ENCODE measurements around the gene CD99L2.

CD99L2 gene

GRCh38 chrX:150790021-150790420 is 108.4 kb downstream of the CD99L2 start:
- TF ChIP-seq, protein P1, sequence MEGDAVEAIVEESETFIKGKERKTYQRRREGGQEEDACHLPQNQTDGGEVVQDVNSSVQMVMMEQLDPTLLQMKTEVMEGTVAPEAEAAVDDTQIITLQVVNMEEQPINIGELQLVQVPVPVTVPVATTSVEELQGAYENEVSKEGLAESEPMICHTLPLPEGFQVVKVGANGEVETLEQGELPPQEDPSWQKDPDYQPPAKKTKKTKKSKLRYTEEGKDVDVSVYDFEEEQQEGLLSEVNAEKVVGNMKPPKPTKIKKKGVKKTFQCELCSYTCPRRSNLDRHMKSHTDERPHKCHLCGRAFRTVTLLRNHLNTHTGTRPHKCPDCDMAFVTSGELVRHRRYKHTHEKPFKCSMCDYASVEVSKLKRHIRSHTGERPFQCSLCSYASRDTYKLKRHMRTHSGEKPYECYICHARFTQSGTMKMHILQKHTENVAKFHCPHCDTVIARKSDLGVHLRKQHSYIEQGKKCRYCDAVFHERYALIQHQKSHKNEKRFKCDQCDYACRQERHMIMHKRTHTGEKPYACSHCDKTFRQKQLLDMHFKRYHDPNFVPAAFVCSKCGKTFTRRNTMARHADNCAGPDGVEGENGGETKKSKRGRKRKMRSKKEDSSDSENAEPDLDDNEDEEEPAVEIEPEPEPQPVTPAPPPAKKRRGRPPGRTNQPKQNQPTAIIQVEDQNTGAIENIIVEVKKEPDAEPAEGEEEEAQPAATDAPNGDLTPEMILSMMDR (IDR thresholded peaks at IDR 0.05; ENCODE audit: poor library complexity, severe bottlenecking): no peak
- DNase-seq (ENCODE audit: low spot score): no peak
- ATAC-seq (ENCODE audit: low read depth): no peak
- Histone ChIP-seq H3K9me3 (ENCODE audit: severe bottlenecking) (no peaks in the 10 kb centered on the region), H3K27me3 (ENCODE audit: insufficient read depth, poor library complexity, severe bottlenecking) (no peaks in the 10 kb centered on the region), H3K4me3 (ENCODE audit: severe bottlenecking) (no peak overlapping the region), H3K4me1 (ENCODE audit: insufficient read depth, poor library complexity, severe bottlenecking) (no peaks in the 10 kb centered on the region), H3K36me3 (ENCODE audit: low read depth) (no peaks in the 10 kb centered on the region), H3K27ac (ENCODE audit: poor library complexity, severe bottlenecking) (no peak overlapping the region)

GRCh38 chrX:150781677-150782076 is 116.8 kb downstream of the CD99L2 start:
- H3K4me1 ChIP-seq (ENCODE audit: insufficient read depth, poor library complexity, severe bottlenecking): no peaks in the 10 kb centered on the region
- DNase-seq (ENCODE audit: low spot score) (no peak), ATAC-seq (ENCODE audit: low read depth) (no peak)
- no peaks in the 10 kb centered on the region for H3K36me3 ChIP-seq (ENCODE audit: low read depth)
- TF ChIP-seq, protein P1 (IDR thresholded peaks at IDR 0.05; ENCODE audit: poor library complexity, severe bottlenecking): no peak
- H3K4me3 ChIP-seq (ENCODE audit: severe bottlenecking): no peak overlapping the region
- no peaks in the 10 kb centered on the region for H3K27me3 ChIP-seq (ENCODE audit: insufficient read depth, poor library complexity, severe bottlenecking)
- H3K9me3 ChIP-seq (ENCODE audit: severe bottlenecking): no peaks in the 10 kb centered on the region
- no peak overlapping the region for H3K27ac ChIP-seq (ENCODE audit: poor library complexity, severe bottlenecking)

GRCh38 chrX:150779385-150779784 is 119.1 kb downstream of the CD99L2 start:
- Histone ChIP-seq H3K4me1 (ENCODE audit: insufficient read depth, poor library complexity, severe bottlenecking) (no peaks in the 10 kb centered on the region), H3K4me3 (ENCODE audit: severe bottlenecking) (no peak overlapping the region), H3K27me3 (ENCODE audit: insufficient read depth, poor library complexity, severe bottlenecking) (no peaks in the 10 kb centered on the region), H3K36me3 (ENCODE audit: low read depth) (no peaks in the 10 kb centered on the region), H3K9me3 (ENCODE audit: severe bottlenecking) (no peaks in the 10 kb centered on the region), H3K27ac (ENCODE audit: poor library complexity, severe bottlenecking) (no peak overlapping the region)
- DNase-seq (ENCODE audit: low spot score) (no peak), ATAC-seq (ENCODE audit: low read depth) (no peak)
- TF ChIP-seq, protein P1 (IDR thresholded peaks at IDR 0.05; ENCODE audit: poor library complexity, severe bottlenecking): no peak

DNA sequence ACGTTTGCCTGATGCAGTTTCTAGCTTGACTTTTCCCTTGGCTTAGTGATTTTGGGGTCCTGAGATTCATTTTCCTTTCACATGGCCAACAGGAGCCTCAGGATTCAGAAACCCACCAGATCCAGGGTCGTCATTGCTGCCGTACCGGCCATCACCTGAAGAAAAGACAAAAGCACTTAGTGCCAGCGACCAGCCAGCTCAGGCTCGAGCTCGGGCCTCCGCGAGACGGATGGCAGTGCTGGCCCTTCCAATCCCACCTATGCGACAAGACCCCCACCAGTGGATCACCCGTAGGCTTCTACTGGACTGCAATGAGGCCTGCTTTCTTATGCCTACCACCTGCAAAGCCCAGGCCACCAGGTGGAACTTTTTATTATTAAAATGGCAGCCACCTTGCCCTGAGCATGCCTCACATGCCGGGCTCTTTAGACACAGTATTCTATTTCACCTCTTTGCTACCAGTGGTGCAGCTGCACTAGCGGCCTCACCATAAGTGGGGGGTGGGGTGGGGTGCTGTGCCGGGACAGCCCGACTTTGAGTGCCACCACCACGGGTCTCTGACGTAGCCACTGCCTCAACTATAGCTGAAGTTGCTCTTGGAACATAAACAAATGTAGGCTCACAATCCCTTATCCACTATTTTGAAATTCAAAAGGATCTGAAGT is 121.0 kb downstream of the CD99L2 start:
- TF ChIP-seq, protein P1 (IDR thresholded peaks at IDR 0.05; ENCODE audit: poor library complexity, severe bottlenecking): no peak
- H3K36me3 ChIP-seq (ENCODE audit: low read depth): no peaks in the 10 kb centered on the region
- no peak overlapping the region for H3K4me3 ChIP-seq (ENCODE audit: severe bottlenecking)
- ATAC-seq (ENCODE audit: low read depth): no peak
- DNase-seq (ENCODE audit: low spot score): no peak
- no peaks in the 10 kb centered on the region for H3K9me3 ChIP-seq (ENCODE audit: severe bottlenecking)
- no peaks in the 10 kb centered on the region for H3K4me1 ChIP-seq (ENCODE audit: insufficient read depth, poor library complexity, severe bottlenecking)
- no peak overlapping the region for H3K27ac ChIP-seq (ENCODE audit: poor library complexity, severe bottlenecking)
- H3K27me3 ChIP-seq (ENCODE audit: insufficient read depth, poor library complexity, severe bottlenecking): no peaks in the 10 kb centered on the region

DNA sequence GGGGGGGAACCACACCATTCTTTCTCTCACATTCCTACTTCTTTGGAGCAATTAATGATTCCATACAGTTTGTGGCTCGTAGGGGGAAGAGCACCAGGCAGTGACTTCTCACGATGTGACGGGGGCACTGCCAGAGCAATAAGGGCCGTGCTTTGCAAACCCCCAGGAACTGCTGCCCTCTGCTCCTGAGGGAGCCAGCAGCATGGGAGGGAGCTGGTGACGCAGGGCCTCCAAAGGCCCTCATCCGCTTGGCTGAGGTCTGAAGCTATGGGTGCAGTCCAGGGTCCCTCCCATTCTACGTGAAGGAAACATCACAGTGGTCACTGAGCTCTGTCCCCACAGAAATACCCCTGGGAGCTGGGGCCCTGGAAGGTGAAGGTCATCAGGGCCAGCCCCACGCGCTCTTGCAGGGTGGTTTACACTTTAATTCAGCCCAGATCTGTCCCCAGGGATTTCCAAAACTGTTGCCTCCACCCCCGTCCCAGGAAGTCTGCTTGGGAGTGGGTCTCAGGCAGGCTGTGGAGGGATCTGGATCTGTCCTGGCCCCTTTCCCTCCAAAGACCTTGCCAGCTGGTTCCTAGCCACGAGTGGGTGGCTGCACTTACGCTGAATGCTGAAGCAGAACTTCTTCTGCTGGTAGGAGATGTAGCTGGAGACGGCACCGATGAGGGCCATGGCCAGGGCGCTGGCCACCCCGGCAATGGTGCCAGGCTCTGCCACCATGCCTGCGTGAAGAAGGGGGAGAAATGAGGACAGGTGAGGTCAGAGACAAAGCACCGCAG is 122.7 kb downstream of the CD99L2 start:
- Histone ChIP-seq H3K27ac (ENCODE audit: poor library complexity, severe bottlenecking) (no peak overlapping the region), H3K4me3 (ENCODE audit: severe bottlenecking) (no peak overlapping the region), H3K4me1 (ENCODE audit: insufficient read depth, poor library complexity, severe bottlenecking) (no peaks in the 10 kb centered on the region), H3K9me3 (ENCODE audit: severe bottlenecking) (no peaks in the 10 kb centered on the region), H3K27me3 (ENCODE audit: insufficient read depth, poor library complexity, severe bottlenecking) (no peaks in the 10 kb centered on the region), H3K36me3 (ENCODE audit: low read depth) (no peaks in the 10 kb centered on the region)
- TF ChIP-seq, protein P1 (IDR thresholded peaks at IDR 0.05; ENCODE audit: poor library complexity, severe bottlenecking): no peak
- DNase-seq (ENCODE audit: low spot score) (no peak), ATAC-seq (ENCODE audit: low read depth) (no peak)
